Prostate gland (tissue), 2 donors: ENCODE measurements around the gene C12orf75. TPM values are rescaled to one million over a fixed set of nuclear protein-coding genes. Genes with fewer than 3 reads are reported as not detected.
"Not testable (repeated sequence)": the region's sequence is repeated elsewhere in the genome, so short reads cannot be mapped to it uniquely, and the experiment has no call there.

Source experiments
- DNase-seq: peaks from one replicate; pipeline ENCODE4 v3.0.0-alpha.2; 2019; ENCODE audit warnings: low spot score
- H3K27ac ChIP-seq, 2 donors: fragments of 200-600 bp; sonication (generic); 2 replicates each; pipeline ENCODE4 v1.5.1; 2017 to 2019
- H3K27me3 ChIP-seq: fragments of 200-600 bp; sonication (generic); replicated peaks from 2 replicates; pipeline ENCODE4 v1.5.1; 2019; ENCODE audit not compliant: insufficient read depth
- H3K36me3 ChIP-seq, 2 donors: fragments of 200-600 bp; sonication (generic); 1 replicate in 1 of 2; 2 replicates in 1 of 2; pipeline versions ENCODE4 v1.5.1 to v1.8.1; 2017 to 2019
- H3K4me1 ChIP-seq: fragments of 200-600 bp; sonication (generic); replicated peaks from 2 replicates; pipeline ENCODE4 v1.5.1; 2019
- H3K4me3 ChIP-seq, 2 donors: fragments of 200-600 bp; sonication (generic); 2 replicates each; pipeline ENCODE4 v1.5.1; 2017 to 2019
- H3K9me3 ChIP-seq: fragments of 200-600 bp; sonication (generic); 2 replicates; pipeline ENCODE4 v1.5.1; 2017
- CTCF ChIP-seq, 4 experiments: fragments of 200-600 bp in 2 of 4; fragments of 450-650 bp in 2 of 4; sonication (generic) in 2 of 4; IDR thresholded peaks; 1 replicate in 3 of 4; 2 replicates in 1 of 4; pipeline ENCODE4 v1.5.1; 2016 to 2019; ENCODE audit warnings: antibody characterized with exemption in 4 of 4, mild to moderate bottlenecking in 2 of 4, moderate library complexity in 2 of 4
- POLR2A ChIP-seq: fragments of 450-650 bp; IDR thresholded peaks from one replicate; pipeline ENCODE4 v1.6.1; 2016; ENCODE audit warnings: antibody characterized with exemption, mild to moderate bottlenecking
- POLR2AphosphoS5 ChIP-seq: sonication (generic); formaldehyde crosslinking; IDR thresholded peaks from one replicate; pipeline ENCODE4 v1.6.1; 2017; ENCODE audit warnings: antibody characterized with exemption
- WGBS: methylation state at CpG from one replicate; pipeline ENCODE4 v1.1.5; 2018; 5-methylcytosine and 5-hydroxymethylcytosine counted together
- intact Hi-C: fragments of 100-400 bp; cut with DNase I; formaldehyde crosslinking; loops from one replicate; pipeline ENCODE4 v1.14.2; 2022
- total RNA-seq, 2 donors: library from RNA; depleted of rRNA; stranded (reverse); fragments of >200 nt; gene quantifications; one replicate each; pipeline ENCODE4 v1.1.0, GENCODE V29; 2016

Gene C12orf75
- total RNA-seq, 2 donors from 2014 or later = 47.1 to 108 TPM

GRCh38 chr12:105337391-105337790 is 6.9 kb downstream of the C12orf75 start:
- no peaks in the 10 kb centered on the region for H3K36me3 ChIP-seq
- H3K4me1 ChIP-seq = no peaks in the 10 kb centered on the region
- intact Hi-C loops = no loop called here
- no peaks in the 10 kb centered on the region for H3K27me3 ChIP-seq
- TF ChIP-seq POLR2AphosphoS5 (no peak), POLR2A (no peak), CTCF (IDR thresholded peaks at IDR 0.05) (no peak)
- H3K9me3 ChIP-seq = no peaks in the 10 kb centered on the region
- H3K27ac ChIP-seq = no peak overlapping the region
- DNase-seq = no peak
- H3K4me3 ChIP-seq = no peak overlapping the region
- WGBS = 88% methylated on average over 3 of the region's 3 CpGs

GRCh38 chr12:105338966-105339365 is 8.5 kb downstream of the C12orf75 start:
- no peak for TF ChIP-seq CTCF (IDR thresholded peaks at IDR 0.05)
- TF ChIP-seq POLR2AphosphoS5 = no peak
- TF ChIP-seq POLR2A = no peak
- 31% methylated on average over 1 of the region's 1 CpG for WGBS
- Histone ChIP-seq H3K4me3 (no peak overlapping the region), H3K4me1 (no peaks in the 10 kb centered on the region), H3K27ac (no peak overlapping the region), H3K27me3 (no peaks in the 10 kb centered on the region), H3K36me3 (no peaks in the 10 kb centered on the region), H3K9me3 (no peaks in the 10 kb centered on the region)
- DNase-seq = no peak
- intact Hi-C loops = no loop called here

GRCh38 chr12:105341010-105341409 is 10.5 kb downstream of the C12orf75 start:
- 97% methylated on average over 2 of the region's 2 CpGs for WGBS
- H3K27ac ChIP-seq = no peak overlapping the region
- H3K36me3 ChIP-seq = no peaks in the 10 kb centered on the region
- no peaks in the 10 kb centered on the region for H3K4me1 ChIP-seq
- no peaks in the 10 kb centered on the region for H3K27me3 ChIP-seq
- no peak for DNase-seq
- intact Hi-C loops = no loop called here
- TF ChIP-seq POLR2A = no peak
- no peak for TF ChIP-seq POLR2AphosphoS5
- TF ChIP-seq CTCF (IDR thresholded peaks at IDR 0.05) = no peak
- no peaks in the 10 kb centered on the region for H3K9me3 ChIP-seq
- H3K4me3 ChIP-seq = no peak overlapping the region

- DNase-seq, H3K27ac ChIP-seq, intact Hi-C loops, H3K4me3 ChIP-seq, H3K27me3 ChIP-seq, H3K36me3 ChIP-seq, H3K4me1 ChIP-seq, H3K9me3 ChIP-seq: not testable (repeated sequence)
- 85% methylated on average over 1 of the region's 1 CpG for WGBS
Measured at GRCh38 chr12:105341620-105342019, 11.1 kb downstream of the C12orf75 start.

- Histone ChIP-seq H3K4me3 (no peak overlapping the region), H3K27me3 (no peaks in the 10 kb centered on the region), H3K36me3 (no peaks in the 10 kb centered on the region), H3K4me1 (no peaks in the 10 kb centered on the region), H3K9me3 (no peaks in the 10 kb centered on the region), H3K27ac (no peak overlapping the region)
- no peak for DNase-seq
- TF ChIP-seq POLR2AphosphoS5 (no peak), POLR2A (no peak), CTCF (IDR thresholded peaks at IDR 0.05) (no peak)
- intact Hi-C loops = no loop called here
Measured at GRCh38 chr12:105342464-105342863, 12.0 kb downstream of the C12orf75 start.
